ENCODE results near the gene CACNA1C.
"Not testable (repeated sequence)": the region's sequence is repeated elsewhere in the genome, so short reads cannot be mapped to it uniquely, and the experiment has no call there.

The CACNA1C gene

DNA sequence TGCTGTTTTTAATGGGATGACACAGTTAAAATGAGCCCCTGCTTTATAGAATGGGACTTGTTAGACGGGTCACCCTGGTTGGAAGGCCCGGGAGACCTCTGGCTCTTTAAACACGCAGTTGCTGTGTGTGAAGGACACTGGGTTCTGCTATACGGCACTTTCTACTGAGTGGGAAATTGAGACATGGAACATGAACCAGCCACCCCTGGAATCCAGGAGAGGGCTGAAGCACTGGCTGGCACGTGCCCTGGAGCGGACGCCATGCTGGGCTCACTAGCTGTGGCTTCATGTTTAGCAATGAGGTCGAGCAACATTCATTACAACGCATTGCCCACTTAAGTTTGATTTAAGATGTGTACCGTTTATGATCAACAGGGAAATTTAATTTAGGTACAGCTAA lies 23.9 kb downstream of the CACNA1C start:
- no peak for DNase-seq

DNA sequence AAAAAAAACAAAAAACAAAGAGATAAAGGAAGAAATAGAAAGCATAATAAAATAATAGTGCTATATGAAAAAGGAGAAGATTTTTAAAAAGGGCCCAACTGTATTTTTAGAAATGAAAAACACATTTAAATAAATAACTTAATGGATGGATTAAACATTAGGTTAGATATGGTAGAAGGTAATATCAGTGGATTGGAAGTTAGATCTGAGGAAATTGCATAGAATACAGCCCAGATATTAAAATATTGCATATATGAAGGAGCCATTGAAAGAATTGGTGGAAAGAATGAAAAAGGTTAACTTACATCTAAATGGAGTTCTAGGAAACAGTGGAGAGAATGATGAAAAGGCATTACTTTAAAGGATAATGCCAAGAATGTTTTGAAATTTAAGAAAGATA lies 27.8 kb downstream of the CACNA1C start:
- DNase-seq = no peak

DNA sequence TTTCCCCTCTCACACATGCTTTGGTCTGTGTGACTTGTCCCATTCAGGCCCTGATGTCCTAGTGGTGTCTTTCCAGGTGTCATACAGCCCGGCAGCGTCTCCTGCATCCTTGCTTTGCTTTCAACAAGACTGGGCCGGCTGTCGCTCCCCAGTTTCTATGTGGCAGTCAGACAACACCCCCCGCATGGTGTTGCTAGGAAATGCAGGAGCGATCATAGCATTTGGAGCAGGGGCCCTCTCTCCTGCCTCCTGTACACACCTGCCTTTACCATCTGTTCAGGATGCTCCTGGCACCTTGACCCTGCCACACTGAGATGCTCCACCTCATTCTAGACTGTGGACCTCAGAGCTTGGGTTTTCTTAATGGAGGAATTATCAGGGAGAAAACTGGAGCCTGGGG lies 29.5 kb downstream of the CACNA1C start:
- DNase-seq = no peak

DNA sequence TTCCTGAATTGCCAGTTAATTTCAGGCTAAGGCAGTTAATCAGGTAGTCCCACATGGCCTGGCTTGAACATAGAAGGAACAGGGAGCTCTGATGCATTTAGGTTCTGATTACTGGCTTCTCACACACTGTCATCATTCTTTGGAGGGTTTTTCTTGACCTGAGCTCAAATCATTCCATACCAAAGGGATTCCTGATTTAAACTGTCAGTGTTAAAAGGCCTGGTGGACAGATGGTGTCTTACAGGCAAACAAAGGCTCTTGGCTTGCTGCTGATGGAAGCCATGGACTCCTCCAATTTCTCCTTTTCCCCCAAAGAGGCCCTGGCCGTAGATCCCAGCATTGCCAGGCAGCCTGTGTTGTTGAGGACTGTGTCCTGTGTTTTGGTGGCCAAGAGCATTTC lies 30.2 kb downstream of the CACNA1C start:
- no peak for DNase-seq

DNA sequence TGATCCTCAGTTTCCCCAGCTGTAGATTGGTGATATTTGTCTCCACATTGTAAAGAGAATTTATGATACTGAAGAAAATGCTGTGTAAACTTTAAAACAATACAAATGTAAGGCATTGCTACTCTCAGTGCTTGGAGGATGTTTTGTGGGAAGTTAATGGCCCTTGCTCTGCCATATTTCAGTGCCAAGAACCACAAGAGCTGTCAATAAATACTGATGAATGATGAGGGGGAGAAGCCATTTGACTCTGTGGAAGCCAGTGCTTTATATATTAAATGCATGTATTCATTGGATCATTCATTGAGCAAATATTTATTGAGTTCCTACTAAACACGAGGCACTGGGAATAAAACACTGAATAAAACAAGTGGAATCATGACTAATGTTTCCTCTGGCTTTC lies 30.8 kb downstream of the CACNA1C start:
- no peak for DNase-seq

DNA sequence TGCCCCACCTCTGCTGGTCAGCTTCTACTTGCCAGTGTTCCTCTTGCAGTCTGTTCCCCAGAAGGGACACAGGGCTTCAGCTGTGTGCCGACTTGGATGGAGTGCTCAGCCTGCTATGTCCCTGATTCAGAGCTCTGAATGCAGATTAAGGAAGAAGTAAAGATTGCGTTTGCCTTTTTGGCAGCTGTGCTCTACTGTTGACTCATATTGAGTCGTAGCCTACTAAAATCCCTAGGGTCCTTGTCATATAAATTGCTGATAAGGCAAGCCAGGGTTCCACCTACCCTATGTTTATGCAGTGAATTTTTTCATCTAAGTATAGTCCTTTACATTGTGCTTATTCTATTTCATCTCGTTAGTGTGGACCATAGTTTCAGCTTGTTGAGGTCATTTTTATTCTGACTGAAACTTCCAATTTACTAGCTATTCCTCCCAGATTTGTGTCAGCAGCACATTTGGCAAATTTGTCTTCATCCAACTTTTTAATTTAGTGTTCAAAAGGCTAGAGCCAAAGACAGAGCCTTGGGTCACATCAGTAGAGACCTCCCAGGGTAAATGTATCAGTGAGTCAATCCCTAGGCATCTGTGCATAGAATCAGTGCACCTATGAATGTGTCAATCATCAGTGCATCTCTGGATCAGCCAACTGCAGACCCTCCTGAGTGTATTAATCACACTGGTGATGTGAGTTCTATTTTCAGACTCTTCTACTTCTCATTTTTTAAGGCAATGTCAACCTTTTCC lies 31.9 kb downstream of the CACNA1C start:
- no peak for DNase-seq

DNA sequence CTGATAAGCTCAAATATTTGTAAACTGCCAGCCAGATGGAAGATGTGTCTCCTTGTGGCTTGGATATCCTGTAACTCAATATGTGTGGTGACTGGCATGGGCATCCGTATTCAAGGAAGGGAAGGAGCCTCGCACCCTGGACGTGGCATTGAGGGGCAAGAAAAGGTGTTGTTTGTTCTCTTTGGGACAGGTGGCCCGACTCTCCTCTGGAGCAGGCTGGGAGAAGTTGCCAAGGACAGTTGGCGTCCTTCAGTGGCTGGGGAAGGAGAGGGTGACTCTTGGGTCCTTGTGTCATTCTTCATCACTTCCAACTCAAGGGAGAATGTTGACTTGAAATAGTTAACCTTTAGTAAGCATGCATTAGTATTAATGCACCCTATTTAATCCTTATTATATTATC lies 39.6 kb downstream of the CACNA1C start:
- no peak for DNase-seq

DNA sequence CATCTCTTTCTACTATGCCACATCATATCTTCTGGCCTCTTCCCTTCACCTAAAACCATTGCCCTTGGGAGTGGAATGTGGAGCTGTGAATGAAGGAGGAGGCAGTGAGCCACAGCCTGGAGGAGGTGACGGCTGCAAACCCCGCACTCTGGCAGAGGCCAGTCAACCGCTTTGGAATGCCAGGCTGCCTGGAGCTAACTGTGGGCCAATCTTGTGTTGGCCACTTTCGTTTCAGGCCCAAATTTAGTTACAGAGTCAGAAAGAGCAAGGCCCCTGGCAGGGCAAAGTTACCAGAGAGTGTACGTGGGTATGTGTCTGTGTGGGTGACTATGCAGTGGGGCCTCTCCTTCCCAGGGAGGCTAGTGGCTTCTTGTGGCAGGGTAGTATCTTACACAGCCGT lies 40.1 kb downstream of the CACNA1C start:
- DNase-seq = no peak

DNA sequence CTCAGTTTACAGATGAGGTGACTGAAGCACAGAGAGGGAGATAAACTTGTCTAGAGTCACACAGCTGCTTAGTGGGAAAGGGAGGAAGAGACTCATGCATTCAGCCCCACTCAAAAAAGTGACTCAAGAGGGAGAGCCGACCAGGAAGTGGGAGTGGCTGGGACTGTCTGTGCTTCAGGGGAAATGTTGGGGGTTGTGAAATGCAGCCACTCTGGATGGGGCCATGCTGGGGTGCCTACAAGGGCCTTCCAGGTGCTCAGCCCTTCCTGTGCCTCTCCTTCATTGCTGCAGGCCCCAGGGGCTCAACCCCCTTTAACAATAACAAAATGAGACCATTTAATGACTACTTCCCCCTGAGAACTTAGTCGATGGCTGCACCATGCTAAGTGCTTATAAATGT lies 41.8 kb downstream of the CACNA1C start:
- no peak for DNase-seq

DNA sequence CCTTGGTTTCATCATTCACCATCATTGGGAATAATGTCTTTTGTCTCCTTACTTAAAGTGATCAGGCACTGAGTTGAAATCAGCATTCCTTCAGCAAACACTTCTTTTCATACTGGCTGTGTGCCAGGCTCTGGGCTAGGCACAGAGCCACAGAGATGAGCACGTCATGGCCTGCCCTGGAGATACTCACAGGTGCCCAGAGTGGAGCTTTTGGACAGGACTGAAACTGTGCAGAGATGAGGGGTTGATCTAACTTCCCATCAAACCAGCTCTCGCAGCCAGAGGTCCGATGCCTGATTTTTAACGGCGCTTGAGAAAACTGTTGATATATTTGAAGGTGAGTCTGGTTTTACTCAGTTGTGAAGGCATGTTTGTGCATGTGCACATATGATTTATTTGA lies 43.1 kb downstream of the CACNA1C start:
- DNase-seq = no peak

DNA sequence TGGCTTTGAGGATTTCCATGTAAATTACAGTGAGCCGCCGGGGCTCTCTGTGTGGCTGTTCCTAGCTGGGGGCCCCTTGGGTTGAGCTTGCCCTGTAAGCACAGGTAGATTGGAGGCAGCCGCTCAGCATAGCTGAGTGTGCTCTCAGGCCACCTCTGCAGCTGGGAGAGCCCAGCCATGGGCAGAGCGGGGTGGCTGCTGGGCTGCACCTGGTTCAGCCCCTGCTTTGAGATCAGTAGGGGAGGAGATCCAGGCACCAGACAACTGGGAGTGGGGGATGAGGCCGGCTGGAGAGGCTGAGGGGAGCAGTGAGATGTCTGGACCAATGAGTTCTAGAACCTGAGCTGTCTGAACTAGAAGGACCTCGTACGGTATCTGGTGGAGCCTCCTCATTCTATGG lies 44.8 kb downstream of the CACNA1C start:
- DNase-seq = no peak

DNA sequence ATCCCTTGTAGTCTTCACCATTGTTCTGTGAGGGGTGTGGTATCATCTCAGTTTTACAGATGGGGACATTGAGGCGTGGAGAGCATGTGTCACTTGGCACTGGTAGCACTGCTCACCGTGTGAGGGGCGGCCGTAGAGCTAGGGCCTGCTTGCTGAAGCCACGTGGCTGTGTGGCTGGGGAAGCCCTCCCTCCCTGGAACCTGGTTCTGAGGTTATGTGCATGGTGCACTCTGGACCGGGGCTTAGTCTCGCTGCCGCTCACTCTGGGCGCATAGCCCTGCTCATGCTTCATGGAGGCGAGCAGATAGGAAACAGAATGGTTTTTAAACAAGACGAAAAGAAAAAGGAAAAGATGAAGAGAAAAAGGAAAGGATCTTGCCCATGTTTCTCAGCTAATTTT lies 46.1 kb downstream of the CACNA1C start:
- DNase-seq = no peak

DNA sequence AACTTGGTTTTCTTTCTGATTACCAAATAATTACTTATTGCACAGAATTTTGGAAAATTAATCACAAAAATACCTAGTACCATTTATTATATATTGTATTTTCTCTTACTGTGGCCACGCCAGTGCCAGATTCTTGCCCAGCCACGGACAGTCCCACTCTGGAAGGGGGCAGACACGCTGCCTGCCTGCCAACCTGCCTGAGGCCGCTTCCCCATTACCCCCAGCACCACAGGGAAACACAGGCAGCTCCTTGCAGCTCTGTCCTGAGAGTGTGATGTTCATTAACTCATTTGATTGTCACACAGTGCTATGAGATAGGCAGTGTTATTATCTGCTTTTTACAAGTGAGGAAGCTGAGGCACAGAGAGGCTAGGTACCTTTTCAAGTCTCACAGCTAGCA lies 46.8 kb downstream of the CACNA1C start:
- DNase-seq = no peak

DNA sequence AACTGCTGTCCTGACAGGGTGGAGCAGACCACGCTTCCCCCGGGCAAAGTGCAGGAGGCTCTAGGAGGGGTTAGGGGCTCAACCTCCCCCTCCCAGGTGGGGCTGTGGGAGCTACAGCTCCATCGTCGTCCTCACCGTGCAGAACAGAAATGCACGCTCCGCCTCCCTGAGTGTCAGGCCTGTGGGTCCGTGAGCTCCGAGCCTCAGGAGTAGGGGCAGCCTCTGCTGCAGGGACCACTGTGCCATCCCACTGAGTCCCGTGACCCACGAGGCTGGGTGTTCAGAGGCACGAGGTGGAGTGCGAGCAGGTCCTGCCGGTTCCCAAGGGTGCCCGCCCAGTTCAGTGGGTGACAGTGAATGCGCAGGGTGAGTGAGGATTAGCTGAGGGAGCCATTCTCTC lies 48.6 kb downstream of the CACNA1C start:
- no peak for DNase-seq

DNA sequence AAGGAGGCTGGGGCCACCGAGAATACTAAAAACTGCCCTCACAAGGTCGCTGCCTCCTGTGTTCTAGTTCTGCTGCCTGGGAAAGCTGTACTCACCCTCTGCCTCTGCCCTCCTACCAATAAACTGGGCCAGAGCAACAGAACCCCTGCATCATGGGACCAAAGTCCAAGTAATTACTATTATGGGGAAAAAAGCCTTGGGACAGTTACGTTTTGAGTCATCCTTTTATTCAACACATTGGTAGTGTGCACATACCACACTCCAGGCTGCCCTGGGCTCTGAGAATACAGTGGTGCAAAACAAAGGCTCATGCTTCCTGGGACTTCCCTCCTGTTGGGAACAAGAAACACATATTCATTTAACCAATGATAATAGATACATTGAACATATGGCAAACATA lies 49.0 kb downstream of the CACNA1C start:
- no peak for DNase-seq

DNA sequence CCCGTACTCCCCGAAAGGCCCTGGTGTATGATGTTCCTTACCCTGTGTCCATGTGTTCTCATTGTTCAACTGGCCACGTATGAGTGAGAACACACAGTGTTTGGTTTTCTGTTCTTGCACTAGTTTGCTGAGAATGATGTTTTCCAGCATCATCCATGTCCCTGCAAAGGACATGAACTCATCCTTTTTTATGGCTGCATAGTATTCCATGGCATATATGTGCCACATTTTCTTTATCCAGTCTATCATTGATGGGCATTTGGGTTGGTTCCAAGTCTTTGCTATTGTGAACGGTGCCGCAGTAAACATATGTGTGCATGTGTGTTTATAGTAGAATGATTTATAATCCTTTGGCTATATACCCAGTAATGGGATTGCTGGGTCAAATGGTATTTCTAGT lies 49.9 kb downstream of the CACNA1C start:
- DNase-seq = not testable (repeated sequence)

DNA sequence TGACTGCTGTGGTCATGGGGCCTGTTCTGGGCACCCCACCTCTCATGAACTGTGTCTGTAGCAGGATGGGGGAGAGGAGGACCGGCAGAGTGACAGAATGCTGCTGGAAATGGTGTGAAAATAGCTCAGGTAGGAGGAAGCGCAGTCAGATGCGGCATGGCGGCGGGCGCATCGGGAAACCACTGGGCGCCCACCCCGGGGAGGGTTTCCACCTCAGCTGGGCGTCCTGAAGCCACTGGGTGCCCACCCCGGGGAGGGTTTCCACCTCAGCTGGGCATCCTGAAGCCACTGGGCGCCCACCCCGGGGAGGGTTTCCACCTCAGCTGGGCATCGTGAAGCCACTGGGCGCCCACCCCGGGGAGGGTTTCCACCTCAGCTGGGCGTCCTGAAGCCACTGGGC lies 52.6 kb downstream of the CACNA1C start:
- DNase-seq = not testable (repeated sequence)

DNA sequence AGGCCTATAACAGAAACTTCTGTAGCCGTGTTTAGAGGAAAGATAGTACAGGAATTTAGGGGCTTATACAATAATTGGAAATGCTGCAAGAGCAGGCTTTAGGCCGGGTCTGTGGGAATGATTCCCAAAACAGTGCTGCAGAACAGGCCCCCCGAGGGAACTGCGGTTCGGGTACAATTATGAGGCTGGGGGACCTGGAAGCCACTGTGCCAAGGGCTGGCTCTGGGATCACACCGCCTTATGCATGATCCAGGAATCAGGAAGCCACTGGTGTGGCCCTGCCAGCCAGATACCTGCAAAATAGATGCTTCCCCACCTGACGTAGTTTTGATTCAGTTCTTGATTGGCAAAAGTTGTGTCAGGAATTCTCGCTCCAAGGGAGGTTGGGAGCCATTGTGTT lies 55.4 kb downstream of the CACNA1C start:
- no peak for DNase-seq

DNA sequence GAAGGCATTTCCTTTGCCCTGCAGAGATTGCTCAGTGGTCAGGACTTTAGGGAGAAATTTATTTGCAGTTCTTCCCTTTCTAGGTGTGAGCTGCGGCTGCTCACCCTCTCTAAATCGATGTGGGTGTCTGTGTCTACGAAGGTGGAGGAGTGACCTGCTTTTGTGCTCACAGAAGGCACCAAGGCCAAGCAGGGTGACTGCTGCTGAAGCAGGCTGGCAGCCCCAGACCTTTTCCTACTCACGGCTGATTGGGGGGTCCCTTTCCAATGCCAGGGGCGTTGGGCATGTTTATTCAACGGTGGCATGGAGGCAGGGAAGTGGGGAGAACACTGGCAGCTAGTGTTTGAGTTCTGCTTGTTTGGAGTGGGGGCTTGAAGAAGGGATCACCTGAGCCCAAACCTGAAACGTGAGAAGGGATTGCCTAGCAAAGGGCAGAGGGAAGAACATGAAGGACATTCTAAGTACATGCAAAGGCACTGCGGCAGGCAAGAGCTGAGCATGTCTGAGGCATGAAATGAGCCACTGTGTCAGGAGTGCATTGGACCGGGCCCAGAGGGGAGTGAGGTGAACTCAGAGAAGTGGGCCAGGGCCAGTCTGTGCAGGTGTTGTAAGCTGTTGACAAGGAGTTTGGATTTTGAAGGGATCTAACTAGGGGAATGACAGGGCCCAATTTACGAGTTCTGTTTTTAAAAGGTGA lies 56.3 kb downstream of the CACNA1C start:
- no peak for DNase-seq

DNA sequence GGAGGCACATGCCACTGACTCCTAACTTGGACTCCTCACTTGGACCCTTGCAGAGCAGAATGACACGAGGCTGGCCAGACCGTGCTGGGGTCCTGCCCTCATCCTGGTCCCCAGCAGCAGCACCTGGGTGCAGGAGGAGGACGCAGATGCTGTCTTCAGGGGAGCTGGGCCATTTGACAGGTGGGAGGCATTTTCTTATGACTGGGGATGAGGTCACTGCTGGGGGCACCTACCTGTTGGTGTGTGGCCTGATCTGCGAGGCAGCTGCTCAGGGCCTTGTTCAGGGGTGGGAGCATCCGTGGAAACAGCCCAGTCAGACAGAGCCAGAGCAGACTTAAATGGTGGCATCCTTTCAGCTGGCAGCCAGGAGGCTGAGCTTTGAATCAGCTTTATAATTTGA lies 57.3 kb downstream of the CACNA1C start:
- no peak for DNase-seq

DNA sequence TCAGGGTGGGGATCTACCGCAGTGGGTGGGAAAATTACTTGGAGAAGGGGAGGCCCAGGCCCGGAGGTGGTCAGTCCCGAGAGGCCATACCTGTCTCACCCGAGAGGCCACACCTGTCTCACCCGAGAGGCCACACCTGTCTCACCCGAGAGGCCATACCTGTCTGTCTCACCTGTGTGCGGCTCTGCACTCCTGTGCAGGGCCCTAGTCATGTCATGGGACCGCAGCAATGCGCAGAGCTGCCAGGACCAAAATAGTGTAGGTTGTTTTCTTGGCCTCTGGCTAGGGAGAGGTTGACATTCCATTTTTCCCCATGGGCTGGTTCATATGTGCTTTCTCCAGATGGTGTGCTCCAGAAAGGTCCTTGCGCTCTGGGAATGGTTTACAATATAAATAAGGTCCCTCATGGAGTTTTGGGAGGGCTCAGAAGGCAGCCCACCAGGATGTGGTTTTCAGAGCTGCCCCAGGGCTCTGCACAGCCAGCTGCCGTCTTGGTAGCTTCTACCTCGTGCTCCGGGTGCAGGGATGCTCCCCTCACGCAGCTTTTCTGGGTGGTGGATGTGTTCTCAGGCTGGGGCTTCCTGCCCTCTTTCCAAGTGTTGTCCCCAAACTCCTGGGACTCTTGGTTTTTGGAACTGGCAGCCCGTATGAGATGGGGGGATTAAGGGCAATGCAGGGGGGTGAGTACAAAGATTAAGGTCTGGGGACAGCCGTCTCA lies 58.2 kb downstream of the CACNA1C start:
- no peak for DNase-seq

DNA sequence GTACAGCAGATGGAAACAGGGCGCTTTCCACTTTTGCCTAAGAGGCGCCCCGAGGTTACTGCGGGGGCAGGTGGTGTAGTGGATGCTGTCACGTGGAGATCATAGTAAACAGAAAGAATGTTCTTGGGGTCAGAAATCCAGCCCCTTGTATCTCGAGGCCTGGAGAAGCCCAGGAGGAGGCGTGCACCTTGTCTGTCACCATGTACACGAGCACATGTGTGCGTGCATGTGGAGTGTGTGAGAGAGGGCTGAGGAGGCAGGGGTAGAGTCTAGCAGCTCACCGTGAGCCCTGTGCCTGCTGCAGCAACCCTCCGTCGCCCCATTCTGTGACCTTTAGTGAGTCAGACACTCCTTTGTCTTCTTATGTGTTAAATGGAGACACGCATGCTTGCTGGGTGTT lies 59.0 kb downstream of the CACNA1C start:
- DNase-seq = no peak

DNA sequence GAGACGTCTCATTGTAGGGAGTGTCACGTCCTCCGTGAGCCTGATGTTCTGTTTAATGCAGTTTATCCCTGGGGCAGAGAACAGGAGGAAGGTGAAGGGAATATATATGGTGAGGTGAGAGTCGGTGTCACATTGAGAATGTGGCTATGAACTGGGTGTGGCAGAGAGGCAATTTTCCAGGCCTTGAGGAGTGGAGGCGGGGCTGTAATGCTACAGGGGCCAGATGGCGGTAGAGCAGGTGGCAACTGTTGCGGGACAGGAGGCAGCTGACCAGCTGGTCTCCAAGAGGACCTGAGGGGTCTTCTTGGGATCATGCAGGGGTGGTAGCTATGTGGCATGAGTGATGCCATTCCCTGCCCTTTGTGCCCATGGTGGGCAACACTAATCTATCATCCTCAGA lies 59.6 kb downstream of the CACNA1C start:
- DNase-seq = no peak

Data from central memory CD4-positive, alpha-beta T cell (primary cell).